ENCODE results near the gene KPNA5. TPM values are rescaled to one million over a fixed set of nuclear protein-coding genes. Genes with fewer than 3 reads are reported as not detected.

Gene KPNA5
- total and polyA plus RNA-seq, 2 of the 13 experiments (the other 11 are each of a cell fraction or from before 2014, with no cell fraction given): 5.3 to 13.0 TPM

GRCh38 chr6:116680880-116681672 lies at the start of gene KPNA5 (continued):
- TF ChIP-seq IRF9 (CRISPR knock-in tag; IDR thresholded peaks at IDR 0.05; ENCODE audit: borderline replicate concordance) (peak; percentile 83), ARID5B (CRISPR knock-in tag; IDR thresholded peaks at IDR 0.05) (peak; percentile 75), TBP (CRISPR knock-in tag; IDR thresholded peaks at IDR 0.05) (0 out of 2 replicates have a peak, but pooled peaks have one; percentile 28), ONECUT2 (CRISPR knock-in tag; IDR thresholded peaks at IDR 0.05) (no peak), KDM4B (CRISPR knock-in tag; IDR thresholded peaks at IDR 0.05) (0 out of 2 replicates have a peak, but pooled peaks have one; percentile 73), ZNF546 (CRISPR knock-in tag; conservative IDR thresholded peaks at IDR 0.05) (no peak; the same call in 1 of the 2 replicates), ZNF33B (CRISPR knock-in tag; IDR thresholded peaks at IDR 0.05) (no peak), SOX13 (IDR thresholded peaks at IDR 0.05) (no peak), SOX13 (CRISPR knock-in tag; conservative IDR thresholded peaks at IDR 0.05 in 1 of 2, IDR thresholded peaks at IDR 0.05 in 1 of 2) (peak in 1 of 2 experiments; percentile 61; a peak in 2 of 4 replicates), HMGXB4 (CRISPR knock-in tag; IDR thresholded peaks at IDR 0.05; ENCODE audit: borderline replicate concordance in 1 of 2, low read depth in 1 of 2) (peak; percentile 86 to 94), ZNF891 (CRISPR knock-in tag; IDR thresholded peaks at IDR 0.05) (peak; percentile 37; the same call in 1 of the 2 replicates), ZNF276 (CRISPR knock-in tag; IDR thresholded peaks at IDR 0.05; ENCODE audit: low read depth) (peak; percentile 53; the same call in 1 of the 2 replicates), ZNF766 (CRISPR knock-in tag; IDR thresholded peaks at IDR 0.05; ENCODE audit: borderline replicate concordance) (peak; percentile 81; the same call in 1 of the 2 replicates), PREB (CRISPR knock-in tag; IDR thresholded peaks at IDR 0.05) (peak; percentile 73; the same call in 1 of the 2 replicates), ZNF614 (CRISPR knock-in tag; IDR thresholded peaks at IDR 0.05; ENCODE audit: borderline replicate concordance) (peak; percentile 95), JUND (CRISPR knock-in tag; IDR thresholded peaks at IDR 0.05) (no peak), STAT5B (CRISPR knock-in tag; IDR thresholded peaks at IDR 0.05) (no peak), FOXK1 (CRISPR knock-in tag; IDR thresholded peaks at IDR 0.05; ENCODE audit: borderline replicate concordance, low read depth) (no peak; the same call in 1 of the 2 replicates)
